HK-2 (cell line): ENCODE measurements around the gene PARD6G.

Experiments used
- DNase-seq: peaks from one replicate; pipeline ENCODE4 v3.0.0-alpha.2; 2018; ENCODE audit not compliant: unreplicated experiment

The PARD6G gene

GRCh38 chr18:80190311-80190710 lies 57.0 kb downstream of the PARD6G start:
- no peak for DNase-seq

GRCh38 chr18:80189531-80189865 lies 57.8 kb downstream of the PARD6G start:
- DNase-seq, result no peak

GRCh38 chr18:80188643-80189530 lies 58.4 kb downstream of the PARD6G start:
- DNase-seq, result no peak

GRCh38 chr18:80187956-80188642 lies 59.2 kb downstream of the PARD6G start:
- no peak for DNase-seq

GRCh38 chr18:80185545-80185944 lies 61.8 kb downstream of the PARD6G start:
- no peak for DNase-seq

GRCh38 chr18:80184243-80184772 lies 63.0 kb downstream of the PARD6G start:
- DNase-seq, result no peak

GRCh38 chr18:80183273-80184050 lies 63.9 kb downstream of the PARD6G start:
- no peak for DNase-seq

GRCh38 chr18:80182855-80183254 lies 64.5 kb downstream of the PARD6G start:
- DNase-seq, result no peak

GRCh38 chr18:80181642-80182461 lies 65.5 kb downstream of the PARD6G start:
- DNase-seq, result no peak

- no peak for DNase-seq
These were observed 66.3 kb downstream of the PARD6G start for GRCh38 chr18:80180778-80181564.

- DNase-seq, result no peak
These were observed 67.3 kb downstream of the PARD6G start for GRCh38 chr18:80179857-80180558.

GRCh38 chr18:80178935-80179818 lies 68.1 kb downstream of the PARD6G start:
- DNase-seq, result no peak

- DNase-seq, result no peak
These were observed 70.2 kb downstream of the PARD6G start for GRCh38 chr18:80177128-80177527.

GRCh38 chr18:80176334-80177073 lies 70.8 kb downstream of the PARD6G start:
- DNase-seq, result no peak

- no peak for DNase-seq
These were observed 71.7 kb downstream of the PARD6G start for GRCh38 chr18:80175451-80176204.

GRCh38 chr18:80173060-80173459 lies 74.3 kb downstream of the PARD6G start:
- no peak for DNase-seq

- DNase-seq, result no peak
These were observed 75.3 kb downstream of the PARD6G start for GRCh38 chr18:80172056-80172455.
